Nephron (organoid): Measurements from ENCODE around the gene BCAS1.
A peak's percentile ranks its signal among the peaks of the same experiment; 100 is the strongest.

Experiments
- H3K27ac Mint-ChIP-seq, 3 experiments: 2 replicates each; pipeline ENCODE4 v1.8.0; 2020; ENCODE audit warnings: mixed read lengths in 3 of 3, mild to moderate bottlenecking in 2 of 3, moderate library complexity in 1 of 3
- H3K27me3 Mint-ChIP-seq: 2 replicates; pipeline ENCODE4 v1.8.0; 2021; ENCODE audit warnings: low read depth, mild to moderate bottlenecking, moderate library complexity, mixed read lengths
- H3K36me3 Mint-ChIP-seq: 2 replicates; pipeline ENCODE4 v1.8.0; 2020; ENCODE audit warnings: low read depth, mixed read lengths
- H3K4me1 Mint-ChIP-seq: 2 replicates; pipeline ENCODE4 v1.8.0; 2020; ENCODE audit warnings: mixed read lengths
- H3K4me3 Mint-ChIP-seq, 3 experiments: 2 replicates each; pipeline ENCODE4 v1.8.0; 2020; ENCODE audit warnings: mild to moderate bottlenecking in 3 of 3, mixed read lengths in 3 of 3, moderate library complexity in 2 of 3
- H3K9me3 Mint-ChIP-seq: 2 replicates; pipeline ENCODE4 v1.8.0; 2020; ENCODE audit warnings: mixed read lengths
- CTCF ChIP-seq, 3 experiments: fragments of 200-600 bp; sonication (generic); IDR thresholded peaks; one replicate each; pipeline ENCODE4 v1.5.0; 2021; ENCODE audit warnings: antibody characterized with exemption in 3 of 3; ENCODE audit not compliant: unreplicated experiment in 3 of 3

BCAS1 gene

GRCh38 chr20:54059691-54060364 lies 10.6 kb downstream of the BCAS1 start:
- Mint-ChIP-seq H3K9me3 (no peaks in the 10 kb centered on the region), H3K27me3 (no peaks in the 10 kb centered on the region)

GRCh38 chr20:54058420-54059139 lies 11.8 kb downstream of the BCAS1 start:
- H3K27ac Mint-ChIP-seq, result no peak overlapping the region
- TF ChIP-seq CTCF (IDR thresholded peaks at IDR 0.05; ENCODE audit: unreplicated experiment in 3 of 3), result no peak
- no peaks in the 10 kb centered on the region for H3K27me3 Mint-ChIP-seq
- no peak overlapping the region for H3K4me3 Mint-ChIP-seq
- peaks cover 2% of the 10 kb centered on the region for H3K9me3 Mint-ChIP-seq
- peaks cover 9% of the 10 kb centered on the region for H3K4me1 Mint-ChIP-seq
- no peaks in the 10 kb centered on the region for H3K36me3 Mint-ChIP-seq

More at GRCh38 chr20:54059691-54060364, 10.6 kb downstream of the BCAS1 start:
- Mint-ChIP-seq H3K27ac (no peak overlapping the region), H3K36me3 (no peaks in the 10 kb centered on the region), H3K4me3 (no peak overlapping the region), H3K4me1 (peaks cover 17% of the 10 kb centered on the region)
- no peak for TF ChIP-seq CTCF (IDR thresholded peaks at IDR 0.05; ENCODE audit: unreplicated experiment in 3 of 3)

- peaks cover 4% of the 10 kb centered on the region for H3K4me1 Mint-ChIP-seq
- H3K27me3 Mint-ChIP-seq, result no peaks in the 10 kb centered on the region
- no peaks in the 10 kb centered on the region for H3K36me3 Mint-ChIP-seq
- no peak overlapping the region for H3K4me3 Mint-ChIP-seq
- peaks cover 2% of the 10 kb centered on the region for H3K9me3 Mint-ChIP-seq
- TF ChIP-seq CTCF (IDR thresholded peaks at IDR 0.05; ENCODE audit: unreplicated experiment in 3 of 3), result no peak
- H3K27ac Mint-ChIP-seq, result no peak overlapping the region
Observed at GRCh38 chr20:54056762-54057639, 13.4 kb downstream of the BCAS1 start.

GRCh38 chr20:54054516-54054915 lies 15.9 kb downstream of the BCAS1 start:
- no peak for TF ChIP-seq CTCF (IDR thresholded peaks at IDR 0.05; ENCODE audit: unreplicated experiment in 3 of 3)
- no peak overlapping the region for H3K27ac Mint-ChIP-seq
- H3K27me3 Mint-ChIP-seq, result no peaks in the 10 kb centered on the region
- peaks cover 2% of the 10 kb centered on the region for H3K9me3 Mint-ChIP-seq
- H3K4me3 Mint-ChIP-seq, result no peak overlapping the region
- no peaks in the 10 kb centered on the region for H3K4me1 Mint-ChIP-seq
- no peaks in the 10 kb centered on the region for H3K36me3 Mint-ChIP-seq

GRCh38 chr20:54051068-54051467 lies 19.3 kb downstream of the BCAS1 start:
- H3K27me3 Mint-ChIP-seq, result no peaks in the 10 kb centered on the region
- H3K36me3 Mint-ChIP-seq, result no peaks in the 10 kb centered on the region
- TF ChIP-seq CTCF (IDR thresholded peaks at IDR 0.05; ENCODE audit: unreplicated experiment in 3 of 3), result no peak
- peaks cover 7% of the 10 kb centered on the region for H3K4me1 Mint-ChIP-seq
- peaks cover 2% of the 10 kb centered on the region for H3K9me3 Mint-ChIP-seq
- H3K27ac Mint-ChIP-seq, result peak overlapping the region in 1 of 3 experiments; percentile 34
- no peak overlapping the region for H3K4me3 Mint-ChIP-seq
